ENCODE data around the gene TMEM98.

Gene TMEM98

DNA sequence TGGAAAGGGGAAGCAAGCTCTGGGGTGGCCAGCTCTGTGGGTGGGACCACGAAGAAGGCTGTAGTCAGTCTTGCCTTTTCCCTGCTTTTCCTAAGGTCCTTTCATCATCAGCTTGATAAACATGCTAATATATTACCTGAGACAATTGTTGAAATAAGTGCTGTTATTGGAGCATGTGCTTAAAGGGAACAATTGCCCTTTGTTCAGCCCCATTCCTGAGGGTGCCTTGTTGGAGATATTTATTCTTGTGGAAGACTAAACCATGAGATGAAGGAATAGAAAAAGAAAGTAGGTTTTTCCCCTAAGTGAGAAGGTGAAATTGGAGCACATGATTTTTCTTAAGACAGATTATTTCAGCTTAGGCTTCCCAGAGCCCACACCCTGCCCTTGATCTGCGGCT is 7.8 kb downstream of the TMEM98 start:
- Histone ChIP-seq H3K4me3 (ENCODE audit: severe bottlenecking) (no peak overlapping the region), H3K9me3 (ENCODE audit: severe bottlenecking) (no peaks in the 10 kb centered on the region), H3K27me3 (ENCODE audit: insufficient read depth, poor library complexity, severe bottlenecking) (no peaks in the 10 kb centered on the region), H3K27ac (ENCODE audit: poor library complexity, severe bottlenecking) (no peak overlapping the region), H3K4me1 (ENCODE audit: insufficient read depth, poor library complexity, severe bottlenecking) (no peaks in the 10 kb centered on the region), H3K36me3 (ENCODE audit: low read depth) (no peaks in the 10 kb centered on the region)
- DNase-seq (ENCODE audit: low spot score) (no peak), ATAC-seq (ENCODE audit: low read depth) (no peak)
- TF ChIP-seq, protein P1, sequence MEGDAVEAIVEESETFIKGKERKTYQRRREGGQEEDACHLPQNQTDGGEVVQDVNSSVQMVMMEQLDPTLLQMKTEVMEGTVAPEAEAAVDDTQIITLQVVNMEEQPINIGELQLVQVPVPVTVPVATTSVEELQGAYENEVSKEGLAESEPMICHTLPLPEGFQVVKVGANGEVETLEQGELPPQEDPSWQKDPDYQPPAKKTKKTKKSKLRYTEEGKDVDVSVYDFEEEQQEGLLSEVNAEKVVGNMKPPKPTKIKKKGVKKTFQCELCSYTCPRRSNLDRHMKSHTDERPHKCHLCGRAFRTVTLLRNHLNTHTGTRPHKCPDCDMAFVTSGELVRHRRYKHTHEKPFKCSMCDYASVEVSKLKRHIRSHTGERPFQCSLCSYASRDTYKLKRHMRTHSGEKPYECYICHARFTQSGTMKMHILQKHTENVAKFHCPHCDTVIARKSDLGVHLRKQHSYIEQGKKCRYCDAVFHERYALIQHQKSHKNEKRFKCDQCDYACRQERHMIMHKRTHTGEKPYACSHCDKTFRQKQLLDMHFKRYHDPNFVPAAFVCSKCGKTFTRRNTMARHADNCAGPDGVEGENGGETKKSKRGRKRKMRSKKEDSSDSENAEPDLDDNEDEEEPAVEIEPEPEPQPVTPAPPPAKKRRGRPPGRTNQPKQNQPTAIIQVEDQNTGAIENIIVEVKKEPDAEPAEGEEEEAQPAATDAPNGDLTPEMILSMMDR (IDR thresholded peaks at IDR 0.05; ENCODE audit: poor library complexity, severe bottlenecking): no peak

DNA sequence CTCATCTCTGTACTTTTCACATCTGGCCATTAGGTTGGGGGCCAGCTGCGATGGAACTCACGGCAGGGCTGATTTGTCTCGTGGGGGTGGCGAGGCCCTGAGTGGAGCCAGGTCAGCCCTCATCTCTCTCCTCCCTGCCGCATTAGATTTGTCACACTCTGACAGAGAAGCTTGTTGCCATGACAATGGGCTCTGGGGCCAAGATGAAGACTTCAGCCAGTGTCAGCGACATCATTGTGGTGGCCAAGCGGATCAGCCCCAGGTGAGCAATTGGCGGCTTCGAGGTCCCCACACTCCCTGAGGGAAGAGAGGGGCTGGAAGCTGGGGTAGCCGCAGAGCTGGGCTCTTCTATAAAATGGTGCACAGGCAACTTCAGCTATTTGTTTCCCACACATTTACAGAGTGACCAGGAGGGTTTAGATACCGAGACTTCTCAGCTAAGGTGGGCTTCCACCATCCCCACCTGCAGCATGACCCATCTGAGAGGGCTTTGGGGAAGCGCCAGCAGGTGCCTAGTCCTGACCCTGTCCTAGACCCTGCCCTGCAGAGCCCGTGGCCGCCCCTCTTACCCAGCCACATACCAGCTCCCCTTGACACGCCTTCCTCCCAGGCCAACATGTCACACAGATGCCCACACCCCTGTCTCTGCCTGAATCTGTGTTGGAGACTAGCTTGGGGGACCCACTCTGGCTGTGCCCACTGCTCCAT is 8.4 kb downstream of the TMEM98 start:
- H3K9me3 ChIP-seq (ENCODE audit: severe bottlenecking): no peaks in the 10 kb centered on the region
- no peak for DNase-seq (ENCODE audit: low spot score)
- H3K27me3 ChIP-seq (ENCODE audit: insufficient read depth, poor library complexity, severe bottlenecking): no peaks in the 10 kb centered on the region
- no peak overlapping the region for H3K4me3 ChIP-seq (ENCODE audit: severe bottlenecking)
- ATAC-seq (ENCODE audit: low read depth): 0 out of 3 replicates have a peak, but pooled peaks have one; percentile 38
- peaks cover 5% of the 10 kb centered on the region; the same call in 1 of the 2 replicates for H3K36me3 ChIP-seq (ENCODE audit: low read depth)
- H3K27ac ChIP-seq (ENCODE audit: poor library complexity, severe bottlenecking): no peak overlapping the region
- no peaks in the 10 kb centered on the region for H3K4me1 ChIP-seq (ENCODE audit: insufficient read depth, poor library complexity, severe bottlenecking)
- TF ChIP-seq, protein P1 (IDR thresholded peaks at IDR 0.05; ENCODE audit: poor library complexity, severe bottlenecking): no peak

DNA sequence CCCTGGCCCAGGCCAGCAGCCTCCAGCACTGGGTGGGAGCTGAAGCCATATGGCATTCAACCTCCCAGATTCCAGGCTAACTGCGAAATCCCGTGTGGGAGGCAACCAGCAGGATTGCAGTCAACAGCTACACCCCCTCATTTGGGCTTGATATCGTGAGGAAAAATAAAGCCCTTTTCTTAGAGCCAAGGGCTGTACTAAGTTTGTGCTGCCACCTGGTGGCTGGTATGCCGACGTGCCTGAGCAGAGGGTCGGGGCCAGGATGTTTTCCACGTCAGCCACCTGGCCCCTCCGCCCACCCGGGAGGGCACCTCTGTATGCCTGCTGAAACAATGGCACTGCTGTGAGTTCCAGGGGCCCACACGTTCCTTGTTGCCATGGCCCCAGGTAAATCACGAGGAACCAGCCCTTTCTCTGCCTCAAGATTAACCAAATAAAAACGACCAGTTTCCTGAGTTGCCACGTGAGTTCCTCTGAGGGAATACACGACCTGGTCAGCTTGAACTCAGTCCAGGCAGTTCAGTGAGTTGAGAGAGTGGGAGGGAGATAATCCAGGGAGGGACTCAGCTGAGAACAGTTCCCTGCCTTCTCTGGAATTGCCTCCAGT is 9.0 kb downstream of the TMEM98 start:
- Histone ChIP-seq H3K4me3 (ENCODE audit: severe bottlenecking) (no peak overlapping the region), H3K9me3 (ENCODE audit: severe bottlenecking) (no peaks in the 10 kb centered on the region), H3K27me3 (ENCODE audit: insufficient read depth, poor library complexity, severe bottlenecking) (no peaks in the 10 kb centered on the region), H3K36me3 (ENCODE audit: low read depth) (peaks cover 6% of the 10 kb centered on the region; the same call in 1 of the 2 replicates), H3K4me1 (ENCODE audit: insufficient read depth, poor library complexity, severe bottlenecking) (no peaks in the 10 kb centered on the region), H3K27ac (ENCODE audit: poor library complexity, severe bottlenecking) (no peak overlapping the region)
- TF ChIP-seq, protein P1 (IDR thresholded peaks at IDR 0.05; ENCODE audit: poor library complexity, severe bottlenecking): peak; percentile 87
- no peak for DNase-seq (ENCODE audit: low spot score)
- ATAC-seq (ENCODE audit: low read depth): peak; percentile 81

DNA sequence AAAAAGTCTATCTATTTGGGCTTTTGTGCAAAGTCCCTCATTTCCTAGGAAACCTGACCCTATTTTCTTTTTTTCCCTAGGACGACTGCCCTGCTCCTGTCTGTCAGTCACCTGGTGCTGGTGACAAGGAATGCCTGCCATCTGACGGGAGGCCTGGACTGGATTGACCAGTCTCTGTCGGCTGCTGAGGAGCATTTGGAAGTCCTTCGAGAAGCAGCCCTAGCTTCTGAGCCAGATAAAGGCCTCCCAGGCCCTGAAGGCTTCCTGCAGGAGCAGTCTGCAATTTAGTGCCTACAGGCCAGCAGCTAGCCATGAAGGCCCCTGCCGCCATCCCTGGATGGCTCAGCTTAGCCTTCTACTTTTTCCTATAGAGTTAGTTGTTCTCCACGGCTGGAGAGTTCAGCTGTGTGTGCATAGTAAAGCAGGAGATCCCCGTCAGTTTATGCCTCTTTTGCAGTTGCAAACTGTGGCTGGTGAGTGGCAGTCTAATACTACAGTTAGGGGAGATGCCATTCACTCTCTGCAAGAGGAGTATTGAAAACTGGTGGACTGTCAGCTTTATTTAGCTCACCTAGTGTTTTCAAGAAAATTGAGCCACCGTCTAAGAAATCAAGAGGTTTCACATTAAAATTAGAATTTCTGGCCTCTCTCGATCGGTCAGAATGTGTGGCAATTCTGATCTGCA is 12.9 kb downstream of the TMEM98 start:
- no peaks in the 10 kb centered on the region for H3K9me3 ChIP-seq (ENCODE audit: severe bottlenecking)
- peaks cover 13% of the 10 kb centered on the region for H3K4me1 ChIP-seq (ENCODE audit: insufficient read depth, poor library complexity, severe bottlenecking)
- no peak for DNase-seq (ENCODE audit: low spot score)
- no peak for ATAC-seq (ENCODE audit: low read depth)
- no peaks in the 10 kb centered on the region for H3K27me3 ChIP-seq (ENCODE audit: insufficient read depth, poor library complexity, severe bottlenecking)
- no peak overlapping the region for H3K4me3 ChIP-seq (ENCODE audit: severe bottlenecking)
- H3K27ac ChIP-seq (ENCODE audit: poor library complexity, severe bottlenecking): no peak overlapping the region
- TF ChIP-seq, protein P1 (IDR thresholded peaks at IDR 0.05; ENCODE audit: poor library complexity, severe bottlenecking): no peak
- peaks cover 6% of the 10 kb centered on the region; the same call in 1 of the 2 replicates for H3K36me3 ChIP-seq (ENCODE audit: low read depth)

Data from RWPE2 (cell line).